ENCODE measurements around the gene CARD19. TPM values are rescaled to one million over a fixed set of nuclear protein-coding genes. Genes with fewer than 3 reads are reported as not detected.

Gene CARD19
- total and polyA plus RNA-seq, 4 donors = 28.6 to 75.3 (median 53.4) TPM

DNA sequence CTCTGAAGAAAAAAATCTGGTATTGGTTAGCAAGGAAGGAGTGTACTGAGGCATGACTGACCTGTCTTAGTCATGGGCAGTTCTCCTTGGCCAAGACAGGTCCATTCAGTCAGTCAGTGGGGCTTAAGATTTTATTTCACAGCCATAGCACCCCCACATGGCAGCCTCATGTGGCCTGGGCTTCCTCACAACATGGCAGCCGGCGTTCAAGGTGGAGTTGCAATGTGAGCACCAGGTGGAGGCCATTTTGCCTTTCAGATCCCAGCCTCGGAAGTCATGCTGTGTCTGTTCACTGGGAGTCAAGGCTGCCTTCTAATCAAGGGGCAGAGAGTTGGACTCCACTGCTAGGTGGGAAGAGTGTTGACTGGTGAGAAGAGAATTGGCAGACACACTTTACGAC is 10.3 kb upstream of the CARD19 start:
- no peak overlapping the region for H3K4me3 ChIP-seq (ENCODE audit: low read depth, low read length)
- 93% methylated on average over 3 of the region's 4 CpGs for WGBS (ENCODE audit: insufficient coverage)
- H3K27me3 ChIP-seq (ENCODE audit: control insufficient read depth, insufficient read depth, low read length) = no peaks in the 10 kb centered on the region
- no peaks in the 10 kb centered on the region for H3K9me3 ChIP-seq (ENCODE audit: control insufficient read depth, insufficient read depth, low read length)
- H3K4me1 ChIP-seq (ENCODE audit: control insufficient read depth, insufficient read depth, low read length) = peaks cover 10% of the 10 kb centered on the region
- DNase-seq (ENCODE audit: low read depth in 4 of 6, low spot score in 6 of 6) = no peak
- no peak overlapping the region for H3K27ac ChIP-seq (ENCODE audit: low read depth, low read length)
- H3K36me3 ChIP-seq (ENCODE audit: control insufficient read depth, insufficient read depth, low read length) = no peaks in the 10 kb centered on the region

DNA sequence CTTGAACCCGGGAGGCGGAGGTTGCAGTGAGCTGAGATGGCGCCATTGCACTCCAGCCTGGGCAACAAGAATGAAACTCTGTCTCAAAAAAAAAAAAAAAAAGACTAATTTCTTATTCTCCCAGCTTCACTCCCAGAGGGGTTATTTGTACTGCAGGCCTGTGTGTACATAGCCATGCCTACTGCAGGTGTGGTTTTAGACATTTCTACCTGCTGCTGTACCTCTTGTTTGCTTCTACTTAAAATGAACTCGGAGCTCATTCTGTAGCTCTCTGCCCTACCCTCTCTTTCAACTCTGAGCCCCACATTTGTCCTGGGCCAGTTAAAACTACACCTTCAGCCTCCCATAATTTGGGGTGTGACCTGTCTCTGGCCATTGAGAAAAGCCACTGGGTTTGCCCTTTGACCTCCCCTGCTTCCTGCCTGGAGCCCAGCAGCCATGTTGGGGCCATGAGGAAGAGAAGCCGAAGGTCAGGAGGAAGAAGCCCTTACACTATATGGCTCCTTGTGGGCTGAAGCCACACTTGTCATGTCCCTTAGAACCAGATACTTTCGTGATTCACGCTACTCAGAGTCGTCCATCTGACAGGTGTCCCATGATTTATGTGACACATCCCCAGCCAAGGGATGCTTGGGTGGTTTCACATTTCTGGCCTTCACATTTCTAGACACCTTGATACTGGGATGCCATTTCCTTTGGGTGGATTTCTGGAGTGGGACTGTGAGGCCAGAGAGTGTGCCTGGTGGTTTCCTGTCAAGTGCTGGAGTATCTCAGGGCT is 9.4 kb upstream of the CARD19 start:
- no peaks in the 10 kb centered on the region for H3K27me3 ChIP-seq (ENCODE audit: control insufficient read depth, insufficient read depth, low read length)
- H3K9me3 ChIP-seq (ENCODE audit: control insufficient read depth, insufficient read depth, low read length) = no peaks in the 10 kb centered on the region
- no peaks in the 10 kb centered on the region for H3K36me3 ChIP-seq (ENCODE audit: control insufficient read depth, insufficient read depth, low read length)
- no peak for DNase-seq (ENCODE audit: low read depth in 4 of 6, low spot score in 6 of 6)
- WGBS (ENCODE audit: insufficient coverage) = 98% methylated on average over 5 of the region's 8 CpGs
- peaks cover 3% of the 10 kb centered on the region for H3K4me1 ChIP-seq (ENCODE audit: control insufficient read depth, insufficient read depth, low read length)
- no peak overlapping the region for H3K4me3 ChIP-seq (ENCODE audit: low read depth, low read length)
- no peak overlapping the region for H3K27ac ChIP-seq (ENCODE audit: low read depth, low read length)

DNA sequence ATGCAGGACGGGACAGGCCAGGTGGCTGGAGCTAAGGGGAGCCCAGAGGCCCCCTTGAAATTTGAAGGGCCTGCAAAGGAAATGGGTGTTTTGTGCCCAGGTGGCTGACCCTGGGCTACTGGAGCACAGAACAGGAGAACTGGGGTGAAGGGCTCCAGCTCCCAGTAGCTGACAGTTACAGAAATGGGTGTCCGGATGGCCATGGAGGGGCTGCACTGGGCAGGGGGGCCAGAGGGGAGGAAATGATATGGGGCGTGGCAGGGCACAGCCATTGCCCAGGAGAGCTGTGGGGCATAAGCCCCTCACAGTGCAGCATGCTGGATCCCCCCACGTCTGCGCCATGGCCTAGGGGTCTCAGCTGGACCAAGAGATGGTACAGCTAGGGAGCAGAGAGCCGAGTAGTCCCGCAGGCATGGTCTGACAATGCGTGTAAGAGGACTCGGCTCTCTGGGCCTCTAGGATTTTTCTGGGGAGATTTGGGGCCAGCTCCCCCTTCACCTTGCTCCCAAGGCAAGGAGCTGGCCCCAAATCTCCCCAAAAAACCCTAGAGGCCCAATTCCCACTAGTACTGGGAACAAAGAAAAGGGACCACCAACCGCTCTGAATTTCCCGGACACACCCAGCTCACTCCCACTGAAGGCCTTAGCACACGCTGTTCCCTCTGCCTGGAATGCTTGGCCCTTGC is 7.9 kb upstream of the CARD19 start:
- Histone ChIP-seq H3K27ac (ENCODE audit: low read depth, low read length) (no peak overlapping the region), H3K4me1 (ENCODE audit: control insufficient read depth, insufficient read depth, low read length) (peaks cover 7% of the 10 kb centered on the region), H3K27me3 (ENCODE audit: control insufficient read depth, insufficient read depth, low read length) (no peaks in the 10 kb centered on the region), H3K9me3 (ENCODE audit: control insufficient read depth, insufficient read depth, low read length) (no peaks in the 10 kb centered on the region), H3K4me3 (ENCODE audit: low read depth, low read length) (no peak overlapping the region), H3K36me3 (ENCODE audit: control insufficient read depth, insufficient read depth, low read length) (no peaks in the 10 kb centered on the region)
- WGBS (ENCODE audit: insufficient coverage) = 95% methylated on average over 11 of the region's 12 CpGs
- no peak for DNase-seq (ENCODE audit: low read depth in 4 of 6, low spot score in 6 of 6)

- peaks cover 12% of the 10 kb centered on the region for H3K4me1 ChIP-seq (ENCODE audit: control insufficient read depth, insufficient read depth, low read length)
- H3K27me3 ChIP-seq (ENCODE audit: control insufficient read depth, insufficient read depth, low read length) = no peaks in the 10 kb centered on the region
- no peaks in the 10 kb centered on the region for H3K9me3 ChIP-seq (ENCODE audit: control insufficient read depth, insufficient read depth, low read length)
- no peaks in the 10 kb centered on the region for H3K36me3 ChIP-seq (ENCODE audit: control insufficient read depth, insufficient read depth, low read length)
- H3K27ac ChIP-seq (ENCODE audit: low read depth, low read length) = no peak overlapping the region
- 87% methylated on average over 4 of the region's 4 CpGs for WGBS (ENCODE audit: insufficient coverage)
- H3K4me3 ChIP-seq (ENCODE audit: low read depth, low read length) = no peak overlapping the region
- DNase-seq (ENCODE audit: low read depth in 4 of 6, low spot score in 6 of 6) = peak in 1 of 6 donors; percentile 0
Observed at GRCh38 chr9:93088656-93089015, 7.4 kb upstream of the CARD19 start.

- no peaks in the 10 kb centered on the region for H3K9me3 ChIP-seq (ENCODE audit: control insufficient read depth, insufficient read depth, low read length)
- no peaks in the 10 kb centered on the region for H3K27me3 ChIP-seq (ENCODE audit: control insufficient read depth, insufficient read depth, low read length)
- no peaks in the 10 kb centered on the region for H3K36me3 ChIP-seq (ENCODE audit: control insufficient read depth, insufficient read depth, low read length)
- DNase-seq (ENCODE audit: low read depth in 4 of 6, low spot score in 6 of 6) = no peak
- WGBS (ENCODE audit: insufficient coverage) = 95% methylated on average over 3 of the region's 5 CpGs
- no peak overlapping the region for H3K4me3 ChIP-seq (ENCODE audit: low read depth, low read length)
- H3K27ac ChIP-seq (ENCODE audit: low read depth, low read length) = no peak overlapping the region
- peaks cover 16% of the 10 kb centered on the region for H3K4me1 ChIP-seq (ENCODE audit: control insufficient read depth, insufficient read depth, low read length)
Observed at GRCh38 chr9:93089024-93089423, 7.0 kb upstream of the CARD19 start.

GRCh38 chr9:93089481-93089991 is 6.5 kb upstream of the CARD19 start:
- H3K27ac ChIP-seq (ENCODE audit: low read depth, low read length) = no peak overlapping the region
- no peaks in the 10 kb centered on the region for H3K36me3 ChIP-seq (ENCODE audit: control insufficient read depth, insufficient read depth, low read length)
- no peaks in the 10 kb centered on the region for H3K27me3 ChIP-seq (ENCODE audit: control insufficient read depth, insufficient read depth, low read length)
- WGBS (ENCODE audit: insufficient coverage) = 88% methylated on average over 6 of the region's 12 CpGs
- DNase-seq (ENCODE audit: low read depth in 4 of 6, low spot score in 6 of 6) = no peak
- peaks cover 19% of the 10 kb centered on the region for H3K4me1 ChIP-seq (ENCODE audit: control insufficient read depth, insufficient read depth, low read length)
- no peaks in the 10 kb centered on the region for H3K9me3 ChIP-seq (ENCODE audit: control insufficient read depth, insufficient read depth, low read length)
- H3K4me3 ChIP-seq (ENCODE audit: low read depth, low read length) = no peak overlapping the region

DNA sequence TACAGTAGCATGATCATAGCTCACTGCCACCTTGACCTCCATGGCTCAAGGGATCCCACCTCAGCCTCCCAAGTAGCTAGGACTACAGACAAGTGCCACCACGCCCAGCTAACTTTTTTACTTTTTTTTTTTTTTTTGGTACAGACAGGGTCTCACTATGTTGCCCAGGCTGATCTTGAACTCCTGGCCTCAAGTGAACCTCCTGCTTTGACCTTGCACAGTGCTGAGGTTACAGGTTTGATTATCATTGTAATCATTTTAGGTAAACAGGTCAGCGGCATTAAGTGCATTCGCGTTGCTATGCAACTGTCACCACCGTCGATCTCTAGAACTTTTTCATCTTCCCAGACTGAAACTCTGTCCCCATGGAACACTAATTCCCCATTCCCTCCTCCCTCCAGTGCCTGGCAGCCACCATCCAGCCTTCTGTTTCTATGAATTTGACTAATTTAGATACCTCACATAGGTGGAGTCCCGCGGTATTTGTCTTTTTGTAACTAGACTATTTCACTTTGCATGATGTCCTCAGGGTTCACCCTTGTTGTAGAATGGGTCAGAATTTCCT is 5.8 kb upstream of the CARD19 start:
- no peaks in the 10 kb centered on the region for H3K9me3 ChIP-seq (ENCODE audit: control insufficient read depth, insufficient read depth, low read length)
- WGBS (ENCODE audit: insufficient coverage) = 67% methylated on average over 5 of the region's 8 CpGs
- H3K36me3 ChIP-seq (ENCODE audit: control insufficient read depth, insufficient read depth, low read length) = no peaks in the 10 kb centered on the region
- H3K27ac ChIP-seq (ENCODE audit: low read depth, low read length) = no peak overlapping the region
- DNase-seq (ENCODE audit: low read depth in 4 of 6, low spot score in 6 of 6) = no peak
- peaks cover 25% of the 10 kb centered on the region for H3K4me1 ChIP-seq (ENCODE audit: control insufficient read depth, insufficient read depth, low read length)
- H3K4me3 ChIP-seq (ENCODE audit: low read depth, low read length) = no peak overlapping the region
- H3K27me3 ChIP-seq (ENCODE audit: control insufficient read depth, insufficient read depth, low read length) = no peaks in the 10 kb centered on the region

DNA sequence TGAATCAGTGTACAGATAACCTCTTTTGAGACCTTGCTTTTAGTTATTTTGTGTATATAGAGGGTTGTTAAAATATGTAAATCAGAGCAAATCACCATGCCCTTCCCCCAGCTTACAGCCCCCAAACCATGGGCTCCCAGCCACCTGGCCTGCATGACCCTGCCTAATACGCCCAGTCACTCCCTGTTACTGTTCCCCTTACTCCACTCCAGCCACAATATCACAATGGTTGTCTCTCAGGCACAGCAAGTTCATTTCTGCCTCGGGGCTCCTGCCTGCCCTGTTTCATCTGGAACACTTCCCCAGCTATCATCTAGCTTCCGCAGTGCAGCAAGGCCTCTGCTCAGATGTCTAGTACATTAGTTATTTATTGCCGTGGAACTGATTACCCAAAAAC is 5.0 kb upstream of the CARD19 start:
- WGBS (ENCODE audit: insufficient coverage) = 79% methylated on average over 2 of the region's 4 CpGs
- no peak for DNase-seq (ENCODE audit: low read depth in 4 of 6, low spot score in 6 of 6)
- peaks cover 26% of the 10 kb centered on the region for H3K4me1 ChIP-seq (ENCODE audit: control insufficient read depth, insufficient read depth, low read length)
- H3K9me3 ChIP-seq (ENCODE audit: control insufficient read depth, insufficient read depth, low read length) = no peaks in the 10 kb centered on the region
- no peak overlapping the region for H3K27ac ChIP-seq (ENCODE audit: low read depth, low read length)
- no peaks in the 10 kb centered on the region for H3K27me3 ChIP-seq (ENCODE audit: control insufficient read depth, insufficient read depth, low read length)
- no peak overlapping the region for H3K4me3 ChIP-seq (ENCODE audit: low read depth, low read length)
- H3K36me3 ChIP-seq (ENCODE audit: control insufficient read depth, insufficient read depth, low read length) = no peaks in the 10 kb centered on the region

DNA sequence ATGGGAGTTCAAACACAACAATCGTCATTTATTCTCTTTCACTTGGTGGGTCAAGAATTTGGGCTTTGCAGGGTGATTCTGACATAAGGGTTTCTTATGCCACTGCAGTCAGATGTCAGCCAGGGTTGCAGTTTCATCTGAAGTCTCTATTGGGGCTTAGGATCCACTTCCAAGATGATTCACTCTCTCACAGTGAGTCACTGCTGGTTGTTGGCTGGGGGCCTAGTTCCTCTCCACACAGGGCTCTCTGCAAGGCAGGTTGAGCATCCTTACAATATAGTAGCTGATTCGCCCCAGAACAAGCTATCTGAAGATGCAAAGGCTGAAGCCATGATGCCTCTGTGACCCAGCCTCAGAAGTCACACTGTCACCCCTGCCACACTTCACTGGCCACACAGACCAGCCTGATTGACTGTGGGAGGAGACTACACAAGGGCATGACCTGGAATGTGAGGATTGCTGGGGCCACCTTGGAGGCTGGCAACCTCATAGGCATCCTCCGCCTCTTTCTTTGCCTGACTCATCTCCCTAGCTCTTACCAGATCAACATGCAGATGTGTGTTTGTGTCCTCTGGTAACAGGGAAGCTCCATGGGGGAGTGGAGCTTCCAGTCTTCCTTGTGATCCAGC is 4.5 kb upstream of the CARD19 start:
- Histone ChIP-seq H3K9me3 (ENCODE audit: control insufficient read depth, insufficient read depth, low read length) (no peaks in the 10 kb centered on the region), H3K36me3 (ENCODE audit: control insufficient read depth, insufficient read depth, low read length) (no peaks in the 10 kb centered on the region), H3K27me3 (ENCODE audit: control insufficient read depth, insufficient read depth, low read length) (no peaks in the 10 kb centered on the region), H3K4me1 (ENCODE audit: control insufficient read depth, insufficient read depth, low read length) (peaks cover 27% of the 10 kb centered on the region), H3K27ac (ENCODE audit: low read depth, low read length) (no peak overlapping the region), H3K4me3 (ENCODE audit: low read depth, low read length) (no peak overlapping the region)
- no peak for DNase-seq (ENCODE audit: low read depth in 4 of 6, low spot score in 6 of 6)
- WGBS (ENCODE audit: insufficient coverage) = 86% methylated on average over 1 of the region's 3 CpGs

All from spinal cord (tissue), 10 donors.